ENCODE data around the gene MAP3K4. TPM values are rescaled to one million over a fixed set of nuclear protein-coding genes. Genes with fewer than 3 reads are reported as not detected.

Gene MAP3K4
- total RNA-seq, 1 donor from 2014 or later: 42.4 TPM

- intact Hi-C loops (cut with micrococcal nuclease): no loop called here
Observed at GRCh38 chr6:161035981-161036263, 44.4 kb downstream of the MAP3K4 start.

DNA sequence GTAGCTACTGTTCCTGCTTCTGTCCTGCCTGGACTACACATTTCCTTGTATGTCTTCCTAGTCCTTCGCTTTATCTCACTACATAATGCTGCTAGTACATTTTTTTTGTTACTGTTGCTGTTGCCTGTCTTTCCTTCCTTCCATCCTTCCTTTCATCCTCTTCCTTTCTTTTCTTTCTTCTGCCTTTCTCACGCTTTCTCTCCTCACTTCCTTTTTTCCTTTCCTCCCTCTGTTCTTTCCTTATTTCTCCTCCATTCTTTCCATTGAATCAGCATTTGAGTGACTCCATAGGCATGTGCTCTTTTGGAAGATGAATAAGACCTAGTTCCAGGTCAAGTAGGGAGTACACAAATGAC lies 46.3 kb downstream of the MAP3K4 start:
- intact Hi-C loops (cut with micrococcal nuclease): no loop called here

DNA sequence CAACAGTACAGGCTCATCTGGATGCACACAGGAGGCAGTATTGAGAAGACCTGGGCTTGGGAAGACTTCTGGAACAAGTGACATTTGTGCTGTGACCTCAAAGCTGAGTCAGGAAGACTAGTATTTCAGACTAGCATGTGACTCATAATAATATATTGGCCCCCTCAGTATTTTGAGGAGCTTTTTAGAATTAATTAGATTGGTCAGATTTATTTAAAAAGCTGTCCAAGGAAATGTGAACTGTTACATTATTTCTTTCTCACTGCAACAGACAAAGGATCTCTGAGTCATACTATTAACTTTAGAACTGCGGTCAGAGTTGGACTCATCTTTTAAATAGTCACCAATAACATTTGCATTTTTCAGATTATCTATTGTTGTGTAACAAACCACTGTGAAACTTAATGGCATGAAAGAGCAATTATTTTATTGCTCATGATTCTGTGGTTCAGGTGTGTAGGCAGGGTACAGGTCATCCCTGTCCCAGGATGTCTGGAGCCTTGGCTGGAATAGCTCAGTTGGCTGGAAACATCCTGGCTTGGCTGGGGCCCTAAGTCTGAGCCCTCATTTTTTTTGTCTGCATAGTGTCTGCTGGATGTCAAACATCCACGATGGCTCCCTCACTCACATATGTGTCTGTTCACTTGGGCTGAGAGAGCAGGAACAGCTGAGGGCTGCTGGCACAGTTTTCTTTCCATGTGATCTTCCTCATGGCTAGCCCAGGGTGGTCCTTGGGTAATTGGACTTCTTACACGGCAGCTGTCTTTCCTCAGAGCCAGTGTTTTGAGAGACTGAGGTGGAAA lies 46.9 kb downstream of the MAP3K4 start:
- intact Hi-C loops (cut with micrococcal nuclease): no loop called here

DNA sequence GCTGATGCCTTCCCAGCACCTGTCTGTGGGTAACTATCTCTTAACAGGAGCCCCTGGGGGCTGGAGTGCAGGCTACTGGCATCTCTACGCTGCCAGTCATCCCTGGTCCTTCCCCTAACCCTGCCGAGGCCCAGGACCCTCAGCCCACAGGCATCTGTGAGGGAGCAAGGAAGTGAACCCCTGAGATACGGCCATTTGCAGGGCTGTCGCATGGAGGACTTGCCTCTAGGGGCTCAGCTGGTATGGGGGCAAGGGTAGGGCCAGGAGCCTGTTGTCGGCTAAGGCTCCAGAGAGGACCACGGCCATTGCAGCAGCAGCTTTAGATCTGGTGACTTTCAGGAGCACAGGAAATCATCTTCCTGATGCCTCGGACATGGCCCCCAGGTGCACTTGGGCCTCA lies 49.7 kb downstream of the MAP3K4 start:
- intact Hi-C loops (cut with micrococcal nuclease): no loop called here

DNA sequence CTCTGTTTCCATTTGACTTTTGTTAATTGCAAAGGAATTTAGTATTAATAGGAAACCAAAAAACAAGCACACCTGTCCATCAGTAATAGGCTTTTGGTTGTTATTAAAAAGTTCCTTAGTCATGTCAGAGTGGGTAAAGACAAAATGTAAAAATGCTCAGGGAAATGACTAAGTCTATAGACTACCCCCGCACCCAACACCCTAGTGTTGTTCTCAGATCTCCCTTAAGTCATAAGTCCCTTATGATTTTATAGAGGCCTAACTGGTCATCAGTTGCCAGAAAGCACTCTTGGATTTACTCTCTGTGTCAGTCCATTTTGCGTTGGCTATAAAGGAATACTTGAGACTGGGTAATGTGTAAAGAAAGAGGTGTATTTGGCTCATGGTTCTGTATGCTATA lies 52.8 kb downstream of the MAP3K4 start:
- intact Hi-C loops (cut with micrococcal nuclease): no loop called here

GRCh38 chr6:161048641-161049040 lies 57.1 kb downstream of the MAP3K4 start:
- intact Hi-C loops (cut with micrococcal nuclease): no loop called here

DNA sequence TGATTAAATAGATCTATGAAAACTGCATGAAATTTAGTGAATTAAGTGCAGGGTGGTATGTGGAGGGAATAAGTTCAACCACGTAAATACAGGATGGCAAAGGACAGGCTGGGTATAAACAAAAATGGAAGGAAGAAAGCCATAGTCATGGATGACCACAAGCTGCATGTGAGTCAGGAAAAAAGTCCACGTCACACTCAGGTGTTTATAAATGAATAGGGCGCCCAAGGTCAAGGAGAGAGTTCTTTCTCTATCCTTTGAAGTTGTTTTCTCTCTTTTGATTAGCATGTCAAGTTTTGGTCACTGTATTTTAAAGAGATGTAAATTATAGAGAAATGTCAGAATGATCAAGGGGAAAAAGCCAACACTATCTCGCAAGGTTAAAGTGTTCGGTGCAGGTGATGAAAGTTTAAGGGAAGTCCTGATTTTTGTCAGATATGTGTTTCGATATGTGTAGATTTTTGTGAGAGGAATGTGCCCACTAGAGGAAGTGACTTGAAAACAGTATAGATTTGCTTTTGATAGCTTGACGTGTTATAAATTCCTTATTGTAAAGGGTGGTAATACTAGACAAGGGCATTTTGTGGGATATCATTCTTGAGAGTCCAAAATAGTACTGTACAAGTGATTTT lies 58.7 kb downstream of the MAP3K4 start:
- intact Hi-C loops (cut with micrococcal nuclease): no loop called here

DNA sequence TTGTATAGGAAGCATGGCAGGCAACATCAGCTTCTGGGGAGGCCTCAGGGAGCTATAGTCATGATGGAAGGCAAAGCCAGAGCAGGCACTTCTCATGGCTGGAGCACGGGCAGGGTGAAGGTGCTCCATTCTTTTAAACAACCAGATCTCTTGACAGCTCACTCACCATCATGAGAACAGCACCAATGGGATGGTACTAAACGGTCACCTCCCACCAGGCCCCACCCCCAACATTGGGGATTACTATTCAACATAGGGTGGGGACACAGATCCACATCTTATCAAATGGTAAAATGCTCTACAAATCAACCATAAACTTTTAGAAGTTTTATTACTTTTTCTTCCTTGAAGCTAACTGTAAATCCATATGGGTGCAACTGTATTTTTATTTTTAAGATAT lies 61.5 kb downstream of the MAP3K4 start:
- intact Hi-C loops (cut with micrococcal nuclease): no loop called here

DNA sequence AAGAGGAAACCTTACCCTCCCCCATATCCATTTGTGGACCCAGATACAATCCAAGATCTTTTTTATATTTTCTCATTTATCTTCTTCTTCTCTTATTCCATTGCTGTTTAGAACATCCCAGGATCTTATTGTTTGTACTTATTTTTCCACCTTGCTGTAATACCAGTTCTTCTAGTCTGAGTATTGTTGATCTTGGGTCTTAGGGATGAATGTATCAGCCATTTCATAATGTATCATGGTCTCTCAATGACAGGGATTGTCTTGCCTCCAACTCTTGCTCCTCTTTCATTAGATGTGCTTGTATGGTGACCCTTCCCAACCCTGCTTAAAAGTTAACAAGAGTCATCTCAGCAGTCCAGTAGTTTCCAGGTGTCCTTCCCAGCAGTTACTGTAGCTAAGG lies 63.3 kb downstream of the MAP3K4 start:
- intact Hi-C loops (cut with micrococcal nuclease): no loop called here

DNA sequence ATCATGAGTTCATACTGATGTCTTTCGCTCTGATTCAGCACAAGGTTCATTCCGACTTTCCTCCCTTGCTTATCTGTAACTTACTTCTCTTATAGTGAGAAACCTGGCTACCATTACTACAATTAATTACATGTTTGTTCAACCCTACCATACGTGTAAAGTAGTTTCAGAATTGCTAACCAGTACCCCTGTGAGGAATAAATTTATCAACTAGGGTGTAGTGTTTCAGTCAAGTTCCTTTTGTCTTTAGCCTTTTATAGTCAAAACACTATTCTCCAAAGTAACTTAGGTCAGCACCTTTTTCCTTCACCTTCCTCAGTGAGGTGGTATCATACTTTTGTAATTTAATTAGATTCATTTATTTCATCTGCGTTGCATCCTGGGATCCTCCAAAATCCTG lies 64.9 kb downstream of the MAP3K4 start:
- intact Hi-C loops (cut with micrococcal nuclease): no loop called here

GRCh38 chr6:161057103-161058091 lies 65.8 kb downstream of the MAP3K4 start:
- intact Hi-C loops (cut with micrococcal nuclease): no loop called here

DNA sequence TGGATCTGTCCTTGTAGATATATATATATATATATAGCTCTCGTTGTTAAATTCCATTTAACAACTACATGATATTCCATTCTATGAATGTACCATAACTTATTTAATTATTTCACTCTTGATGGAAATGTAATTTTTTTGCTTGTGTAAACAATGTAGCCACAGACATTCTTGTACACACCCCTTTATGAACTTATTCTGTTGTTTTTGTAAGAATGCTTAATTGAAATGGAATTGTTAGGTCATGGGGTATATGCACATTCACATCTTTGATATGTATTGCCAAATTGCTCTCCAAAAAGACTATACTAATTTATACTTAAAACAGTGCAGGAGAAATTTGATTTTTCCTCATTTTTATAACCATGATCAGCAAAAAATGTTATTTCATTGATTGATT lies 67.2 kb downstream of the MAP3K4 start:
- intact Hi-C loops (cut with micrococcal nuclease): no loop called here

DNA sequence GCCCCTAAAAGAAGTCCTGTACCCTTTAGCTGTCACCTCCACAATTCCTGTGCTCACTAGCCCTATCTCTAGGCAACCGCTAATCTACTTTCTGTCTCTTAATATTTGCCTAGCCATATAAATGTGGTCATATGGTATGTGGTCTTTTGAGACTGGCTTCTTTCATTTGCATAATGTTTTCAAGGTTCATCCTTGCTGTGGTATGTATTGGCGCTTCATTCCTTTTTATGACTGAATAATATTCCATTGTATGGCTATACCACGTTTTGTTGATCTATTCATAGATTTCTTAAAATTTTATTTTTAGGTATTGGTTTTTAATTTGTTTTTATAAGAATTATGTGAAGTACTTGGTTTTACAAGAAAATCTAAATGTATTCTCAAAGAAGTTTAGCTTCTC lies 70.0 kb downstream of the MAP3K4 start:
- intact Hi-C loops (cut with micrococcal nuclease): no loop called here

GRCh38 chr6:161064915-161065314 lies 73.3 kb downstream of the MAP3K4 start:
- intact Hi-C loops (cut with micrococcal nuclease): no loop called here

- intact Hi-C loops (cut with micrococcal nuclease): no loop called here
Observed at GRCh38 chr6:161066511-161066910, 74.9 kb downstream of the MAP3K4 start.

DNA sequence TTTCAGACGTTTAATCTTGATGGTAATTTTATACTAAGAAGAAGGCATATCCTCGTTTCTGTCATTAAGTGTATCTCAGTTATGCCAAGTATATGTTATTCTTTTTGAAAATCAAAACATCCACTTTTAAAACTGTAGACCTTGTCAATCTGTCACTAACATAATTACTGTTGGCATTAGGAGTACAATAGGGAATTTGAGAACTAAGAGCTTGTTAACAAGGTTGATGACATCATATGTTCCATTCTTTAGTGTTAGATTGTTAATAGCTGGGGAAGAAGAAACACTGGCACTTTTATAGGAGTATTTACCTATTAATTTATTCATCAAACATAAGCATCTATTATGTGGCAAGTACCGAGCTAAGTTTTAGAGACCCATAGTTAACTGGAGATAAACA lies 76.2 kb downstream of the MAP3K4 start:
- intact Hi-C loops (cut with micrococcal nuclease): no loop called here

DNA sequence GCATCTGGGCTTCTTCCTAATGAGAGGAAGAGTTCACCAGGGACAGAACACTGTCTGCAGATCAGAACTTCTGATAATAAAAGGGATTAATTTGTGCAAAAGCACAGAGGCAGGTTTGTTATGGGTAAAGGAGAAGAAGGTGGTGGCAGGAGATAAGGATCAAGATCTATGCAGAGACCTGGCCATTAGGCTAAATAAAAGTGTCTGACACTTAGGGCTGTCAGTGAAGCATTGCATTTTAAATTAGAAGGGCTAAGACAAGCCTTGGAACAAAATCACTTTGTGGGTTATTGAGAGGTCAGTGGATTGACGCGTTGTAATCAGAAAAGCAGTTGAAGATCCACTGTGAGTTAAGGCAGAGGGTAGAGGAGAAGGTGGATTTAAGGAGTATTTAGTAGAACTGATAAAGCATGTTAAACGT lies 76.8 kb downstream of the MAP3K4 start:
- intact Hi-C loops (cut with micrococcal nuclease): no loop called here

DNA sequence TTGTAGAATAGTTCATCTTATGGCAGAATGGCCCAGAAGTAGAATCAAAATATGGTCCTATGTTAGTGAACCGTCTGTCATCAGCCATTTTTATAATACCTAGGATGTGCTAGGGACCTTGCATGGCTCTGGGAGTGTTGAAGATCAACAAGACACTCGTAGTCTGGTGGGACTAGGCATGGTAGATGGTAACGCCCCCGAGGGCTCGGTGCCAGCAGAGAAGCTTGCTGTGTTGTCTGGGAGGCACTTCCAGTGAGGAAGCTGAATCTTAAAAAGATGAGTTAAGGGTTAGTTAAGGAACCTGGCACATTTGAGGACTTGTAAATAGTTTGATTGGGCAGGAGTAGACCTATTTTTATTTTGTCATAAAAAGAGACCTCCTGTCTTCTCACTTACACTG lies 82.4 kb downstream of the MAP3K4 start:
- intact Hi-C loops (cut with micrococcal nuclease): loop anchor here (5.0 kb wide), 1 partner anchor 82 kb away; the partner anchor contains the start of gene MAP3K4

- intact Hi-C loops (cut with micrococcal nuclease): loop anchor here (5.0 kb wide), 1 partner anchor 82 kb away; the partner anchor contains the start of gene MAP3K4
Observed at GRCh38 chr6:161074496-161075121, 83.0 kb downstream of the MAP3K4 start.

DNA sequence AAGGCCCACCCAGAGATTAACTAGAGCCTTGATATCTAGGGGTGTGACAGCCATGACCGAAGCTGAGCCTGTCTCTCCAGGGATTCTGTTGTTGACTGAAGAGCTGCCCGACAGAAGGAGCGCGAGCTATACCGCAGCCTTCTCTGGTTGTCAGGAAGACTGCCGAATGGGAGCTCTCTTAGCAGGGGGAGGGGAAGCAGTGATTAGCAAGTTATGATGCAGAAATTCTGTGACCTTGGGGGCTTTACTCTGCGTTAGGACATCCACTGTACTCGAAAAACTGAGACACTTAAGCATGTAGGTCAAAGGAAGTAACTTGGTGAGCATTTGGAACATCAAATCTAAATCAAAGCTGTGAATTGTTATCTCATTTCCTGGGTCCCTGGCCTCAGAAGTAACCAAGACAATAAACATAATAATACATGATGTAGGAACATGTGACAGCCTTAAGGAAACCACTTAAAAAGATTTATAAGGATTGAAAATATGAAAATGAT lies 84.7 kb downstream of the MAP3K4 start:
- intact Hi-C loops (cut with micrococcal nuclease): no loop called here

GRCh38 chr6:161079566-161080262 lies 88.1 kb downstream of the MAP3K4 start:
- intact Hi-C loops (cut with micrococcal nuclease): no loop called here

Measured in T-helper 1 cell treated with Interleukin-12 subunit alpha and Interleukin-12 subunit beta and Interleukin-4 antibody, amounts not matched to agents 30 ng/mL and 1 ng/mL, for 36 hours (primary cell).